HG02981 (cell line): ENCODE measurements around the gene WDFY1.

Experiments
- ATAC-seq: cut with Tn5 transposase; IDR thresholded peaks from one replicate; pipeline ENCODE4 v1.9.1; 2021; ENCODE audit warnings: mild to moderate bottlenecking, moderate library complexity; ENCODE audit not compliant: unreplicated experiment

WDFY1 gene

DNA sequence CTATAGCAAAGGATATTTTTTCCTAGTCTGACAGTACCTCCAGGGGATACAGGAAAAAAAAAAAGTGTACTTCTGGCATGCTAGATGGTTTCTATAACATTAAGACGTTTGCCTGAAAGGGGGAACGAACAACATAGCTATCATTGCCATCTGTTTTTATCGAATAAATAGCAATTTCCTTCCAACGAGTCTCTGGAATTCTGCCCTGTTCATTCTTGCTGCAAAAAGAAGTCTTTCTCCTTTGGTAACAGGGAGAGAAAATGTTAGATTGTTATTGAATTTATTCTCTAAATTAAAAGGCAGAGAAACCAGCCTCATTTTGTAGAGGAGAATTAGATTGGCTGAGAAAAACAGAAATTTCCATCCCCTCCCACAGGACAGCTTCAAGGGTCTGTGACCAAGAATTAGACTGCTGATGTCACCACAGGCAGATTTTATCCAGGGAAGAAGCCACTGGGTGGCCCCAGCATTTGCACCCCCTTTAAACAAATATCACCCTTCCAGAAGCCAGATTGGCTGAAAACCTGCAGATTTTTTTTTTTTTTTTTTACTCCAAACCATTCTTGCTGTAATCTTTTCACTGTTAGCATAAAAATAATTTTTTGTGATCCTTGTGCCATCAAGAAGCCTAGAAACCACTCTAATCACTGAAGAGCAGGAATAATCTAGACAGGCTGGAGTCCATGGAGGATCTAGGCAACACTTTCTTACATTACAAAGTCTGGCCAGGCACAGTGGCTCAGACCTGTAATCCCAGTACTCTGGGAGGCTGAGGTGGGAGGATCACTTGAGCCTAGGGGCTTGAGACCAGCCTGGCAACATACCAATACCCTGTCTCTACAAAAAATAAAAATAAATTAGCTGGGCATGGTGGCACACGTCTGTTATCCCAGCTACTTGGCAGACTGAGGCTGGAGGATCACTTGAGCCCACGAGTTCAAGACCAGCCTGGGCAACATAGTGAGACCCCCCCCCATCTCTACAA lies 12.0 kb downstream of the WDFY1 start:
- ATAC-seq = no peak

GRCh38 chr2:223930103-223930976 lies 14.8 kb downstream of the WDFY1 start:
- no peak for ATAC-seq

DNA sequence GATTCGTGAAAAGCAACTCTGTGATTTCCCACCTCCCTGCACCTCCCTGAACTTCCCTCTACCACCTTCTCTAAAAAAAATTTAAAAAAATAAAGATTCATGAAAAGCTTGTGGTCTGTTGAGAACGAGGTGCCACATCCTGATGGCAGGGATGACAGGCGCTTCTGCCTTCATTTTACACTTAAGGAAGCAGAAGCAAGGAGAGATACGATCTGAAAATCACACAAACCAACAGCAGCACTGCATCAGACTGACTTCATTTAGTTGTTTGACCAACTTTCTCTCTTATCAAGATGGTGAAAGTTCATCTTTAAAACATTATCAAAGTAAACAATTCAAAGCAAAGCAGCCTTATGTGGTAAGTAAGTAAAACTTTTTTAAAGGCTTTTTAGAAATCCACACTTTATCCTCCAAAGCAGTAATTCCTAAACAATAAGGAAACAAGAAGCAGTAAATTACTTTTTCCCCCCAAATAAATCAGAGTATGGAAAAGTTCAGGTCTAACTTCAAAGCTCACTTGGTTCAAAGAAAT lies 15.5 kb downstream of the WDFY1 start:
- ATAC-seq = no peak

DNA sequence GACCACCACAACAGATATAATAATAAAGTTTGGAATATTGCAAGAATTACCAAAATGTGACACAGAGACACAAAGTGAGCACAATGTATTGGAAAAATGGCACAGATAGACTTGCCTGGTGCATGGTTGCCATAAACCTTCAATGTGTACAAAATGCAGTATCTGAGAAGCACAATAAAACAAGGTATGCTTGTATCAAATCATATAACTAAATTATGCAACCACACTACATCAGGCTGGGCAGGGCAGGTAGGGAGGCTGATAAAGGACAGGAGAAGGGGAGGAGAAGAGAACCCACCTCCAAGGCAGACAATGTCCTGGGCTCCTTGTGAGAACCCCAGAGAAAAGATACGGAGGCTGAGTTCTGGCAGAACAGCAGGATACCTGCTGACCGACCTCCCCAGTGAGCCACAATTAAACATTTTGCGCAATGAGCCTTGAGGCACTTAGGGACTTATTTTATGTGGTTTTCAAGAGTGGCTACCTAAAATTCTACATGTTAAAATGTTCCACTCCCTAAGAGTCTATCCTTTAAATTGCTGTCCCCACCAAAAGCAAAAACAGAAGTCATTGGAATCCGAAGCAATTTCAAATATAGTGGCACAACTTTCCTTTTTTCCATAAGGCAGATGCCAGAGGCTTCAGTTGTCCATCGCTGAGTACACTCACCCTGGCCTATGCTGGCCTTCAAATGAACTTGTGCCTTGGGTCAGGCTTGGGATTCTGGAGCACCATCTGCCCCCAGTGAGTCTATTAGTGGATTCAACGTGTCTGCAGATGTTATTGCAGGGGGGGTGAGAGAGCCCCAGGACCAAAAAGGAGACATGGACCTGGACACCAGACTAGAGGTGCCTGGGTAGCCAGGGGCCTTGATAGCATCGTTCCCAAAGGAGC lies 16.8 kb downstream of the WDFY1 start:
- no peak for ATAC-seq

DNA sequence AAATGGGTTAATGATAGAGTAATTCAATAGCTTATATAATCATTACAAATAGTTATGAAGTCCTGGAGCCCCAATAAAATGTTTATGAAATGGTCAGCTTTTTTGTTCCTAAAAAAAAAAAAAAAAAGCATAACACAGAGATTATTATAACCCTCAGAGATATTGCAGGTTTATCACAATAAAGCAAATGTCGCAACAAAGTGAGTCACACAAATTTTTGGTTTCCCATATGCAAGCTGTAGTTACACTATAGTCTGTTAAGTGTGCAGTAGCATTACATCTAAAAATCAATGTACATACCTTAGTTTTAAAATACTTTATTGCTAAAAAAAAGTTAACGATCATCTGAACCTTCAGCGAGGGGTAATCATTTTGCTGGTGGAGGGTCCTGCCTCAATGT lies 20.0 kb downstream of the WDFY1 start:
- no peak for ATAC-seq

- no peak for ATAC-seq
Observed at GRCh38 chr2:223923976-223924375, 21.2 kb downstream of the WDFY1 start.

DNA sequence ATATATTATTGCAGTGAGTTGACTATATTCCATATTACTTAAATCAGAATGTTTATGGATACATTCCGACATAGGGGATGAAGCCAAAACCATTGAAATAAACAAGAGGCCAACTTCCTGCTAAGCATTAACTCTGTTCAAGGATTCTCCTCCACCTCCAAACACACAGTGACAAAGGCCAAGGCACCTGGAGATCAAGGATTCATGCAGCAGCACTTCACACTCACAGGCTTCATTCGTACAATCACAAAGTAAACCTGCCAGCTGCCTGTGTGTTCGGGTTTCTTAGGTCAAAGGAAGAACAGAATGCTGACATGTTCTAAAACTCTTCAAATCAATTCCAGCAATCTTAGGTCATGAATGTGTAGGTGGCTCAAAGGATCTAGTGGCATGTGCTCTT lies 22.8 kb downstream of the WDFY1 start:
- ATAC-seq = no peak

GRCh38 chr2:223921204-223921603 lies 23.9 kb downstream of the WDFY1 start:
- ATAC-seq = no peak

DNA sequence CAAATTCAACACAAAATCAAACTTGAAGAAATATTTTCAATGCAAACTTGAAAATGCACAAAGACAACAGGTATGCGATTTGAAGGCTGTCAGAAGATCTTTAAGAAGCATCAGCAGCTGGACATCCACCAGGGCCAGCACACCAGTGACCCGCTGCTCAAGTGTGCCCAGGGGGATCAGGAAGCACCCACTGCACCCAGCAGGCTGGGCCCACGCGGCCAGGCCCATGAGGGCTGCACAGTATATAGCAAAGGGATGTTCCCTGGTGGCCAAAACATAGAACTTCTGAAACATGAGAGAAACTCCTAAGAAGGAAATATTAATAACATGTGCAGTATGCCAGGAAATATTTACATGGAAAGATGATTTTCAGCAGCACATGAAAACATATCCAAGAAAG lies 25.0 kb downstream of the WDFY1 start:
- no peak for ATAC-seq

DNA sequence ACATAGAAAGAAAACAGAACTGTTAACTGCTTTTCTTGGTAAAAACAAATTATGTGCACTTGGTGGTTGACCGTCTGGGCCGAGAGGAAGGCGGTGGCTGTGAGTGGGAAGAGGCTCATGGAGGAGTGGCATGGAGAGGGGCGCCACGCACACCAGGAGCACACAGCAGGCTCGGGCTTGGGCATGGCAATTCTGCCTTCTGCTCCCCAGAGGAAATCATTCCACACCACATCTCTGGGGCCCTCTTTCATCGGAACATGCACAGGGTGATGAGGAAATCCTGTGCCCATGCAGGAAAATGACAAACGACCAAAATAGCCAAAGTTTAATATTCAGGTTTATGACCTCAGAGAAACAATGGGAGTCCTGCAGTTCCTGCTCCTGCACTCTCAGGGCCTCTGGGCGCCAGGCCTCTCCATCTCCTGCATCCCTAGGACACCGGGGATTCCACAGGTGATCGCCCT lies 26.4 kb downstream of the WDFY1 start:
- no peak for ATAC-seq

GRCh38 chr2:223916181-223916920 lies 28.8 kb downstream of the WDFY1 start:
- ATAC-seq = no peak

- ATAC-seq = no peak
Observed at GRCh38 chr2:223915071-223915470, 30.1 kb downstream of the WDFY1 start.

DNA sequence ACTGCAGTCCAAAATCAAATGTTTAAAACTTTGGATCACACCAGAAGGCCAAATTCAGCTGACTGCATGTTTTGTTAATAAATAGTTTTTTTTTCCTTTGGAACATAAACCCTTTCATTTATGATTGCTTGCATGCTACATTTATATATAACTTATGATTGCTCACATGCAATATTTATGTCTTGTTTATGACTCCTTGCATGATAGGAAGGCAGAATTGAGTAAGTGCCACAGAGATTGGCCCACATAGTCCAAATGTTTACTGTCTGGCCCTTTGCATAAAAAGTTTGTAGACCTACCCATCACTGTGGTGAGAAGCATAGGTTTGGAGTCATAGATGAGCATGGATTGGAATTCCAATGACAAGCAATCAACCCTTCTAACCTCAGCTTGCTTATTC lies 30.8 kb downstream of the WDFY1 start:
- ATAC-seq = no peak

GRCh38 chr2:223909001-223909741 lies 36.0 kb downstream of the WDFY1 start:
- ATAC-seq = no peak

- ATAC-seq = no peak
Observed at GRCh38 chr2:223908304-223908998, 36.7 kb downstream of the WDFY1 start.

- ATAC-seq = no peak
Observed at GRCh38 chr2:223905996-223906395, 39.1 kb downstream of the WDFY1 start.

- no peak for ATAC-seq
Observed at GRCh38 chr2:223901854-223902253, 43.3 kb downstream of the WDFY1 start.

DNA sequence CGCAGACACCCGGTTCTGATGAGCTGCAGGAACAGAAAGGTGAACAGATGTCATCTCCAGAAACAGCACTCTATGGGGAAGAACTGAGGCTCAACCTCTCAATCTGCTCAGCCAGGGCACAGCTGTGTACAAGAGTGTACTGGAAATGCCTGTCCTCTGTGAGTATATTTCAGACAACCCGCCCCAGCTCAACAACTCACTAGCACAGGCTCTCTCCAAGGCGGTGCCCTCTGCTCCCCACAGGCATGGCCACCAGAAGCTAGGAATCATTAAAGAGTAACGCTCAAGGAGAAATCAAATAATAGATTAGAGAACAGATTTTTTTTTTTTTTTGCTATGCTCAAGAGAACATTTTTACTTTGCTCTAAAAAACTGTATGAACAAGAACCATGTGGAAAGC lies 43.8 kb downstream of the WDFY1 start:
- ATAC-seq = no peak
